WTC11 (cell line): ENCODE measurements around the gene RGL3.

ENCODE experiments used
- ATF2 ChIP-seq: sonication (generic); formaldehyde crosslinking; IDR thresholded peaks from 2 replicates; pipeline ENCODE4 v1.8.1; 2022; ENCODE audit warnings: low read depth, missing genetic modification reagents, borderline replicate concordance
- ATF3 ChIP-seq: sonication (generic); formaldehyde crosslinking; conservative IDR thresholded peaks from 2 replicates; pipeline ENCODE4 v1.8.1; 2022; ENCODE audit warnings: mild to moderate bottlenecking, missing genetic modification reagents
- ATF6 ChIP-seq: sonication (generic); formaldehyde crosslinking; IDR thresholded peaks from 2 replicates; pipeline ENCODE4 v1.8.1; 2023; ENCODE audit warnings: mild to moderate bottlenecking, missing genetic modification reagents
- CTCF ChIP-seq: fragments of 200-600 bp; IDR thresholded peaks from 2 replicates; pipeline ENCODE4 v1.8.0; 2022; ENCODE audit warnings: antibody characterized with exemption
- ESRRA ChIP-seq: sonication (generic); formaldehyde crosslinking; IDR thresholded peaks from 2 replicates; pipeline ENCODE4 v1.8.1; 2022; ENCODE audit warnings: mild to moderate bottlenecking, missing genetic modification reagents, borderline replicate concordance
- IRF2 ChIP-seq: sonication (generic); formaldehyde crosslinking; IDR thresholded peaks from 2 replicates; pipeline ENCODE4 v1.8.0; 2022; ENCODE audit warnings: low read depth, missing genetic modification reagents, borderline replicate concordance
- SP1 ChIP-seq: sonication (generic); formaldehyde crosslinking; conservative IDR thresholded peaks from 2 replicates; pipeline ENCODE4 v1.8.1; 2022; ENCODE audit warnings: missing genetic modification reagents
- TCF7 ChIP-seq: sonication (generic); formaldehyde crosslinking; IDR thresholded peaks from 2 replicates; pipeline ENCODE4 v1.8.0; 2022; ENCODE audit warnings: mild to moderate bottlenecking, low read depth, missing genetic modification reagents, moderate library complexity
- USF1 ChIP-seq: sonication (generic); formaldehyde crosslinking; IDR thresholded peaks from 2 replicates; pipeline ENCODE4 v1.8.0; 2022; ENCODE audit warnings: mild to moderate bottlenecking, missing genetic modification reagents
- ZNF121 ChIP-seq: sonication (generic); formaldehyde crosslinking; IDR thresholded peaks from 2 replicates; pipeline ENCODE4 v1.8.0; 2023; ENCODE audit warnings: missing genetic modification reagents

- TF ChIP-seq ATF3 (CRISPR knock-in tag), result no peak
- TF ChIP-seq CTCF, result no peak
- no peak for TF ChIP-seq ATF6 (CRISPR knock-in tag)
- TF ChIP-seq IRF2 (CRISPR knock-in tag), result no peak
- TF ChIP-seq SP1 (CRISPR knock-in tag), result no peak
- TF ChIP-seq ATF2, result no peak
- TF ChIP-seq TCF7 (CRISPR knock-in tag), result no peak
- no peak for TF ChIP-seq ESRRA
- TF ChIP-seq USF1 (CRISPR knock-in tag), result no peak
- TF ChIP-seq ZNF121 (CRISPR knock-in tag), result no peak
These were observed 4.2 kb upstream of the RGL3 start for GRCh38 chr19:11423164-11423790.
